Smooth muscle cell (in vitro differentiated cells): ENCODE results near the gene TMEM87A. TPM values are rescaled to one million over a fixed set of nuclear protein-coding genes. Genes with fewer than 3 reads are reported as not detected.

Experiments used
- DNase-seq: peaks from one replicate; lab custom pipeline; 2025; ENCODE audit not compliant: unreplicated experiment; lab: John Stamatoyannopoulos, UW
- H2AFZ ChIP-seq: fragments of 200-600 bp; sonication (generic); 2 replicates; pipeline ENCODE4 v1.6.0; 2016; ENCODE audit warnings: antibody characterized with exemption, low read depth, mild to moderate bottlenecking
- H3F3A ChIP-seq: fragments of 200-600 bp; sonication (generic); 2 replicates; pipeline ENCODE4 v1.6.0; 2017; ENCODE audit warnings: antibody characterized with exemption, low read depth
- H3K27ac ChIP-seq: fragments of 200-600 bp; sonication (generic); 2 replicates; pipeline ENCODE4 v1.5.1; 2016; ENCODE audit warnings: low read depth, mild to moderate bottlenecking
- H3K27me3 ChIP-seq: fragments of 200-600 bp; sonication (generic); 2 replicates; pipeline ENCODE4 v1.6.1; 2016; ENCODE audit warnings: low read depth, mild to moderate bottlenecking
- H3K36me3 ChIP-seq: fragments of 200-600 bp; sonication (generic); 2 replicates; pipeline ENCODE4 v1.5.1; 2016; ENCODE audit warnings: low read depth
- H3K4me1 ChIP-seq: fragments of 200-600 bp; sonication (generic); 2 replicates; pipeline ENCODE4 v1.5.1; 2016; ENCODE audit warnings: low read depth
- H3K4me2 ChIP-seq: fragments of 200-600 bp; sonication (generic); 2 replicates; pipeline ENCODE4 v1.6.0; 2016; ENCODE audit warnings: mild to moderate bottlenecking
- H3K4me3 ChIP-seq: fragments of 200-600 bp; sonication (generic); 2 replicates; pipeline ENCODE4 v1.5.1; 2016; ENCODE audit warnings: mild to moderate bottlenecking
- H3K79me2 ChIP-seq: fragments of 200-600 bp; sonication (generic); 2 replicates; pipeline ENCODE4 v1.6.0; 2016; ENCODE audit warnings: low read depth, mild to moderate bottlenecking
- H3K9ac ChIP-seq: fragments of 200-600 bp; sonication (generic); 2 replicates; pipeline ENCODE4 v1.6.0; 2016; ENCODE audit warnings: low read depth
- H3K9me3 ChIP-seq: fragments of 200-600 bp; sonication (generic); replicated peaks from 2 replicates; pipeline ENCODE4 v1.5.1; 2016; ENCODE audit warnings: low read depth
- H4K20me1 ChIP-seq: fragments of 200-600 bp; sonication (generic); 2 replicates; pipeline ENCODE4 v1.6.0; 2016; ENCODE audit warnings: low read depth
- CTCF ChIP-seq: fragments of 200-600 bp; sonication (generic); IDR thresholded peaks from 2 replicates; pipeline ENCODE4 v1.5.1; 2017; ENCODE audit warnings: borderline replicate concordance, mild to moderate bottlenecking, antibody characterized with exemption; ENCODE audit not compliant: insufficient read depth, poor library complexity, severe bottlenecking
- WGBS: methylation state at CpG from one replicate; pipeline ENCODE4 v1.1.7; 2016; ENCODE audit warnings: low lambda C conversion rate; 5-methylcytosine and 5-hydroxymethylcytosine counted together
- polyA plus RNA-seq: library from polyadenylated mRNA; unstranded; fragments of >200 nt; fragmentation: Nextera tagmentation; extraction: Ambion mirVana; gene quantifications from 2 replicates; pipeline ENCODE4 v1.2.1, GENCODE V29; 2016
- total RNA-seq: library from RNA; depleted of rRNA; stranded (reverse); fragments of >200 nt; gene quantifications from 2 replicates; pipeline ENCODE4 v1.2.3, GENCODE V29; 2014

The TMEM87A gene
- total and polyA plus RNA-seq, 2 experiments from 2014 or later = 59.9 to 82.3 TPM

GRCh38 chr15:42198516-42198915 is 74.7 kb downstream of the TMEM87A start:
- Histone ChIP-seq H3K36me3 (peaks cover 4% of the 10 kb centered on the region), H4K20me1 (peaks cover 55% of the 10 kb centered on the region), H3K4me1 (no peaks in the 10 kb centered on the region), H3K4me3 (no peak overlapping the region), H2AFZ (no peak overlapping the region), H3K4me2 (no peak overlapping the region), H3K79me2 (peaks cover 33% of the 10 kb centered on the region), H3K9me3 (no peaks in the 10 kb centered on the region), H3K27me3 (no peaks in the 10 kb centered on the region), H3F3A (no peaks in the 10 kb centered on the region), H3K27ac (no peak overlapping the region), H3K9ac (no peak overlapping the region)
- no peak for TF ChIP-seq CTCF
- no peak for DNase-seq
- WGBS = 100% methylated on average over 1 of the region's 1 CpG

- no peak for TF ChIP-seq CTCF
- H3K9me3 ChIP-seq = no peaks in the 10 kb centered on the region
- DNase-seq = no peak
- H3K4me2 ChIP-seq = no peak overlapping the region
- H3K9ac ChIP-seq = no peak overlapping the region
- peaks cover 40% of the 10 kb centered on the region for H4K20me1 ChIP-seq
- WGBS = 70% methylated on average over 5 of the region's 5 CpGs
- H2AFZ ChIP-seq = no peak overlapping the region
- no peaks in the 10 kb centered on the region for H3K4me1 ChIP-seq
- peaks cover 16% of the 10 kb centered on the region for H3K36me3 ChIP-seq
- H3K79me2 ChIP-seq = peaks cover 4% of the 10 kb centered on the region
- H3K4me3 ChIP-seq = no peak overlapping the region
- no peaks in the 10 kb centered on the region for H3K27me3 ChIP-seq
- no peaks in the 10 kb centered on the region for H3F3A ChIP-seq
- H3K27ac ChIP-seq = no peak overlapping the region
These were observed 78.7 kb downstream of the TMEM87A start for GRCh38 chr15:42194513-42194912.

- no peaks in the 10 kb centered on the region for H3F3A ChIP-seq
- H3K79me2 ChIP-seq = peaks cover 4% of the 10 kb centered on the region
- 98% methylated on average over 3 of the region's 3 CpGs for WGBS
- H3K4me2 ChIP-seq = no peak overlapping the region
- peaks cover 35% of the 10 kb centered on the region for H4K20me1 ChIP-seq
- no peak for TF ChIP-seq CTCF
- no peaks in the 10 kb centered on the region for H3K27me3 ChIP-seq
- H3K4me3 ChIP-seq = no peak overlapping the region
- DNase-seq = no peak
- peaks cover 20% of the 10 kb centered on the region for H3K36me3 ChIP-seq
- H2AFZ ChIP-seq = no peak overlapping the region
- H3K4me1 ChIP-seq = no peaks in the 10 kb centered on the region
- H3K9me3 ChIP-seq = no peaks in the 10 kb centered on the region
- H3K27ac ChIP-seq = no peak overlapping the region
- no peak overlapping the region for H3K9ac ChIP-seq
These were observed 79.8 kb downstream of the TMEM87A start for GRCh38 chr15:42193383-42193782.

GRCh38 chr15:42191610-42192346 is 81.5 kb downstream of the TMEM87A start:
- no peak overlapping the region for H3K4me3 ChIP-seq
- no peak for DNase-seq
- peaks cover 28% of the 10 kb centered on the region for H3K36me3 ChIP-seq
- no peaks in the 10 kb centered on the region for H3K9me3 ChIP-seq
- no peak overlapping the region for H3K9ac ChIP-seq
- no peak overlapping the region for H3K27ac ChIP-seq
- no peaks in the 10 kb centered on the region for H3K4me1 ChIP-seq
- peaks cover 35% of the 10 kb centered on the region for H4K20me1 ChIP-seq
- H2AFZ ChIP-seq = no peak overlapping the region
- WGBS = 93% methylated on average over 8 of the region's 8 CpGs
- TF ChIP-seq CTCF = no peak
- peaks cover 4% of the 10 kb centered on the region for H3K79me2 ChIP-seq
- H3F3A ChIP-seq = no peaks in the 10 kb centered on the region
- no peak overlapping the region for H3K4me2 ChIP-seq
- H3K27me3 ChIP-seq = no peaks in the 10 kb centered on the region
